SH-SY5Y (cell line): Measurements from ENCODE around the gene FAM3B.

Source experiments
- GATA2 ChIP-seq: IDR thresholded peaks from 2 replicates; pipeline ENCODE4 v1.6.1; 2011; ENCODE audit warnings: mild to moderate bottlenecking, low read depth, low read length
- GATA3 ChIP-seq: IDR thresholded peaks from 2 replicates; pipeline ENCODE4 v1.6.1; 2011; ENCODE audit warnings: low read depth, mild to moderate bottlenecking, low read length, moderate library complexity

- TF ChIP-seq GATA2, result no peak
- no peak for TF ChIP-seq GATA3
Observed at GRCh38 chr21:41359286-41359685, 42.7 kb downstream of the FAM3B start.
